Activated T-cell treated with anti-CD3 and anti-CD28 coated beads, Interleukin-2, amount 50 U/mL, for 48 hours (primary cell): ENCODE results near the gene MAP2K3.

Experiments used
- DNase-seq, 2 experiments: peaks; one replicate each; pipeline ENCODE4 v3.0.0-alpha.2; 2020

Gene MAP2K3

GRCh38 chr17:21252796-21253645, 31.5 kb upstream of the MAP2K3 start, which contains the start of gene NATD1:
TSS of gene NATD1 (minus strand) at chr17:21253410. CDS start at chr17:21253264, 146 bp downstream.
- peak; percentile 77 to 81 for DNase-seq

- DNase-seq, result no peak
Observed at GRCh38 chr17:21253646-21254441, 30.7 kb upstream of the MAP2K3 start.

- no peak for DNase-seq
Observed at GRCh38 chr17:21258593-21258992, 25.9 kb upstream of the MAP2K3 start.

GRCh38 chr17:21262259-21262993, 22.1 kb upstream of the MAP2K3 start:
- DNase-seq, result no peak

GRCh38 chr17:21263376-21263775, 21.1 kb upstream of the MAP2K3 start:
- DNase-seq, result no peak

- DNase-seq, result no peak
Observed at GRCh38 chr17:21268596-21269188, 15.8 kb upstream of the MAP2K3 start.

- no peak for DNase-seq
Observed at GRCh38 chr17:21269394-21269793, 15.1 kb upstream of the MAP2K3 start.

- no peak for DNase-seq
Observed at GRCh38 chr17:21271454-21272183, 12.9 kb upstream of the MAP2K3 start.

GRCh38 chr17:21272250-21272649, 12.3 kb upstream of the MAP2K3 start:
- DNase-seq, result no peak

GRCh38 chr17:21272881-21273792, 11.4 kb upstream of the MAP2K3 start:
- DNase-seq, result no peak

GRCh38 chr17:21275047-21275578, 9.4 kb upstream of the MAP2K3 start:
- peak in 1 of 2 experiments; percentile 34 for DNase-seq

GRCh38 chr17:21275579-21276263, 8.8 kb upstream of the MAP2K3 start:
- DNase-seq, result peak; percentile 95 to 98

- DNase-seq, result no peak
Observed at GRCh38 chr17:21276264-21276588, 8.3 kb upstream of the MAP2K3 start.

GRCh38 chr17:21277332-21277731, 7.2 kb upstream of the MAP2K3 start:
- DNase-seq, result no peak

GRCh38 chr17:21278450-21279197, 5.9 kb upstream of the MAP2K3 start:
- DNase-seq, result peak; percentile 46 to 55

GRCh38 chr17:21279198-21279535, 5.3 kb upstream of the MAP2K3 start:
- DNase-seq, result no peak

- DNase-seq, result no peak
Observed at GRCh38 chr17:21279582-21279981, 4.9 kb upstream of the MAP2K3 start.

GRCh38 chr17:21280081-21280518, 4.4 kb upstream of the MAP2K3 start:
- peak; percentile 95 to 96 for DNase-seq

- no peak for DNase-seq
Observed at GRCh38 chr17:21282231-21282630, 2.3 kb upstream of the MAP2K3 start.
